Keratinocyte (primary cell): ENCODE measurements around the gene KLRK1. TPM values are rescaled to one million over a fixed set of nuclear protein-coding genes. Genes with fewer than 3 reads are reported as not detected.

Source experiments
- DNase-seq: peaks from one replicate; pipeline ENCODE4 v3.0.0-alpha.2; 2011; ENCODE audit warnings: low read depth, missing footprints, low spot score
- FAIRE-seq: peaks from 2 replicates; lab custom pipeline; 2011; peaks lifted over from hg19 to GRCh38; lab: Jason Lieb, UNC
- H2AFZ ChIP-seq: 2 replicates; pipeline ENCODE4 v1.6.0; 2012; ENCODE audit warnings: low read length, control low read depth, inconsistent platforms; ENCODE audit not compliant: control insufficient read depth
- H3K27ac ChIP-seq: 2 replicates; pipeline ENCODE4 v1.5.1; 2011; ENCODE audit warnings: low read length; ENCODE audit not compliant: control insufficient read depth, insufficient read depth
- H3K27me3 ChIP-seq: 3 replicates; pipeline ENCODE4 v1.6.0; 2011; ENCODE audit warnings: low read length; ENCODE audit not compliant: control insufficient read depth, insufficient read depth; ENCODE audit errors: extremely low read depth
- H3K36me3 ChIP-seq, 2 experiments: 2 replicates in 1 of 2; 3 replicates in 1 of 2; pipeline ENCODE4 v1.5.1; 2011; ENCODE audit warnings: low read length in 2 of 2, mild to moderate bottlenecking in 1 of 2; ENCODE audit not compliant: control insufficient read depth in 2 of 2, insufficient read depth in 2 of 2; ENCODE audit errors: extremely low read depth in 1 of 2
- H3K4me1 ChIP-seq: 3 replicates; pipeline ENCODE4 v1.5.1; 2011; ENCODE audit warnings: low read length; ENCODE audit not compliant: control insufficient read depth, insufficient read depth; ENCODE audit errors: extremely low read depth
- H3K4me2 ChIP-seq: 3 replicates; pipeline ENCODE4 v1.6.0; 2011; ENCODE audit warnings: low read depth, low read length; ENCODE audit not compliant: control insufficient read depth, insufficient read depth; ENCODE audit errors: extremely low read depth
- H3K4me3 ChIP-seq, 3 experiments: fragments of 200-600 bp in 1 of 3; sonication (generic) in 1 of 3; 2 replicates in 2 of 3; 3 replicates in 1 of 3; pipeline ENCODE4 v1.5.1; 2011 to 2016; ENCODE audit warnings: low read length in 3 of 3, mild to moderate bottlenecking in 3 of 3, control low read depth in 2 of 3, inconsistent platforms in 1 of 3, low read depth in 1 of 3, mixed read lengths in 1 of 3, mixed run types in 1 of 3, moderate library complexity in 1 of 3; ENCODE audit not compliant: control insufficient read depth in 2 of 3, insufficient read depth in 2 of 3; ENCODE audit errors: extremely low read depth in 1 of 3
- H3K79me2 ChIP-seq: 2 replicates; pipeline ENCODE4 v1.6.0; 2012; ENCODE audit warnings: low read length; ENCODE audit not compliant: control insufficient read depth, insufficient read depth
- H3K9ac ChIP-seq: 3 replicates; pipeline ENCODE4 v1.6.0; 2011; ENCODE audit warnings: low read length; ENCODE audit not compliant: control insufficient read depth, insufficient read depth; ENCODE audit errors: extremely low read depth
- H3K9me1 ChIP-seq: 3 replicates; pipeline ENCODE4 v1.6.0; 2011; ENCODE audit warnings: low read length; ENCODE audit not compliant: control insufficient read depth, insufficient read depth; ENCODE audit errors: extremely low read depth
- H3K9me3 ChIP-seq: 2 replicates; pipeline ENCODE4 v1.5.1; 2012; ENCODE audit warnings: low read depth, low read length; ENCODE audit not compliant: control insufficient read depth
- H4K20me1 ChIP-seq: 3 replicates; pipeline ENCODE4 v1.6.0; 2011; ENCODE audit warnings: low read length; ENCODE audit not compliant: control insufficient read depth, insufficient read depth; ENCODE audit errors: extremely low read depth
- EZH2 ChIP-seq: IDR thresholded peaks from one replicate; pipeline ENCODE4 v1.6.1; 2012; ENCODE audit warnings: inconsistent platforms, mild to moderate bottlenecking, low read length, moderate library complexity
- dilution Hi-C: fragments of 300-500 bp; cut with MboI; formaldehyde crosslinking; loops from one replicate; pipeline ENCODE4 v1.7.0; 2020; ENCODE audit warnings: low sequenced_read_pairs; ENCODE audit not compliant: extremely low pct_ligation_motif_present
- polyA plus RNA-seq, 5 experiments: library from polyadenylated mRNA; depleted of rRNA in 3 of 5; stranded (reverse) in 3 of 5; stranded (forward) in 1 of 5; unstranded in 1 of 5; fragments of >200 nt; gene quantifications; 1 replicate in 1 of 5; 2 replicates in 3 of 5; 3 replicates in 1 of 5; pipeline versions ENCODE4 v1.2.1 to v1.2.3, GENCODE V29; 2011 to 2012; ENCODE audit warnings: missing spikeins in 2 of 5, low read depth in 1 of 5, low replicate concordance in 1 of 5
- TF ChIP-seq, protein P1 (sequence below), 3 experiments: IDR thresholded peaks in 1 of 3; conservative IDR thresholded peaks in 1 of 3; optimal IDR thresholded peaks in 1 of 3; 2 replicates in 2 of 3; 3 replicates in 1 of 3; pipeline versions ENCODE3 to v1.5.1; 2011; ENCODE audit warnings: low read length in 3 of 3, mild to moderate bottlenecking in 3 of 3, moderate library complexity in 2 of 3, control low read depth in 1 of 3, inconsistent platforms in 1 of 3; ENCODE audit not compliant: insufficient read depth in 2 of 3; ENCODE audit errors: extremely low read depth in 1 of 3

The KLRK1 gene
- polyA plus RNA-seq, 1 donor (not counting 4 experiments of a cell fraction or from before 2014, with no cell fraction given), result not detected

DNA sequence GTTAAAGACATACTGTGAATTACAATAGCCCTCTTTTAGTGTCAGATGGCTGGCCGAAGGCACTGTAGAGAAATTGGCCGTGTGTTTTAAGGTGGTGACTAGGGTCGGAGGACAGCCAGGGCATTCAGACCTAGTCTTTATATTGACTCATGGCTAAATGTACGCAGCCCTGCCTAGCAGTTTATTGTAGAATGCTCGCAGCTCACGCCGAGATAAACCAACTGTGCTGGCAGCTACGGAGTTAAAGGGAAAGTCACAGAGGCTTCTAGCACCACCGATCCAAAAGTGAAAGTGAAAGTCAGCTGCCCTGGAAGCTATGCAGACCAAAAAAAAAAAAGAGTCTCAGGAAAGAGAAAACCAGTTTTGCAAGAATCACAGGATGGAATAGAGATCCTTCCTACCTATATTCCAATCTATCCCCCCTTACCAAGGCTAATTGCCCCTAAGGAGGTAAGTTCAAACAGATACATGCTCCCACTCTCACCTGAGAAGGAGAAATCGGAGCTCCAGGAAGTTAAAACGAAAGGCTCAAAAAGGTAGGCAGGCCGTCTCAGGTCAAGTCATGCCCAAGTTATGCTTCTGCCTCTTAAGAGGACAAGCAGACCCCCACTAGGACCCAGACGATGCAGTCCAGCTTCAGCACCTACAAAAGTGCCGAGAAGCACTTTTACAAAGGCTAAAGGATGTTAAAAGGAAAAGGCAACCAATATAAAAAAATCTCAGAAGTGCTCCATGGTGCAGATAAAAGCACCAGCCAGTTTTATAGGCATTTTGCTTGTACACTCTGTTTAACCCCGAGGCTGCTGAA lies 24.8 kb downstream of the KLRK1 start:
- H3K79me2 ChIP-seq, result peaks cover 28% of the 10 kb centered on the region
- H3K4me3 ChIP-seq, result peak overlapping the region; percentile 67 to 81 (median 80)
- TF ChIP-seq, protein P1, sequence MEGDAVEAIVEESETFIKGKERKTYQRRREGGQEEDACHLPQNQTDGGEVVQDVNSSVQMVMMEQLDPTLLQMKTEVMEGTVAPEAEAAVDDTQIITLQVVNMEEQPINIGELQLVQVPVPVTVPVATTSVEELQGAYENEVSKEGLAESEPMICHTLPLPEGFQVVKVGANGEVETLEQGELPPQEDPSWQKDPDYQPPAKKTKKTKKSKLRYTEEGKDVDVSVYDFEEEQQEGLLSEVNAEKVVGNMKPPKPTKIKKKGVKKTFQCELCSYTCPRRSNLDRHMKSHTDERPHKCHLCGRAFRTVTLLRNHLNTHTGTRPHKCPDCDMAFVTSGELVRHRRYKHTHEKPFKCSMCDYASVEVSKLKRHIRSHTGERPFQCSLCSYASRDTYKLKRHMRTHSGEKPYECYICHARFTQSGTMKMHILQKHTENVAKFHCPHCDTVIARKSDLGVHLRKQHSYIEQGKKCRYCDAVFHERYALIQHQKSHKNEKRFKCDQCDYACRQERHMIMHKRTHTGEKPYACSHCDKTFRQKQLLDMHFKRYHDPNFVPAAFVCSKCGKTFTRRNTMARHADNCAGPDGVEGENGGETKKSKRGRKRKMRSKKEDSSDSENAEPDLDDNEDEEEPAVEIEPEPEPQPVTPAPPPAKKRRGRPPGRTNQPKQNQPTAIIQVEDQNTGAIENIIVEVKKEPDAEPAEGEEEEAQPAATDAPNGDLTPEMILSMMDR (optimal IDR thresholded peaks at IDR 0.05 in 1 of 3, IDR thresholded peaks at IDR 0.05 in 1 of 3, conservative IDR thresholded peaks at IDR 0.05 in 1 of 3; ENCODE audit: extremely low read depth in 1 of 3, insufficient read depth in 2 of 3, low read length in 3 of 3), result no peak
- no peak for TF ChIP-seq EZH2
- peaks cover 0 to 1% of the 10 kb centered on the region in 2 experiments for H3K36me3 ChIP-seq
- dilution Hi-C loops, result no loop called here
- peak overlapping the region; percentile 90 for H3K4me2 ChIP-seq
- H3K9me3 ChIP-seq, result peaks cover 3% of the 10 kb centered on the region
- H3K27me3 ChIP-seq, result no peaks in the 10 kb centered on the region
- peak overlapping the region; percentile 86 for H3K9ac ChIP-seq
- peak; percentile 55 for FAIRE-seq
- no peaks in the 10 kb centered on the region for H4K20me1 ChIP-seq
- H2AFZ ChIP-seq, result peak overlapping the region; percentile 83
- no peaks in the 10 kb centered on the region for H3K9me1 ChIP-seq
- peaks cover 48% of the 10 kb centered on the region for H3K4me1 ChIP-seq
- no peak for DNase-seq
- peak overlapping the region; percentile 91 for H3K27ac ChIP-seq

DNA sequence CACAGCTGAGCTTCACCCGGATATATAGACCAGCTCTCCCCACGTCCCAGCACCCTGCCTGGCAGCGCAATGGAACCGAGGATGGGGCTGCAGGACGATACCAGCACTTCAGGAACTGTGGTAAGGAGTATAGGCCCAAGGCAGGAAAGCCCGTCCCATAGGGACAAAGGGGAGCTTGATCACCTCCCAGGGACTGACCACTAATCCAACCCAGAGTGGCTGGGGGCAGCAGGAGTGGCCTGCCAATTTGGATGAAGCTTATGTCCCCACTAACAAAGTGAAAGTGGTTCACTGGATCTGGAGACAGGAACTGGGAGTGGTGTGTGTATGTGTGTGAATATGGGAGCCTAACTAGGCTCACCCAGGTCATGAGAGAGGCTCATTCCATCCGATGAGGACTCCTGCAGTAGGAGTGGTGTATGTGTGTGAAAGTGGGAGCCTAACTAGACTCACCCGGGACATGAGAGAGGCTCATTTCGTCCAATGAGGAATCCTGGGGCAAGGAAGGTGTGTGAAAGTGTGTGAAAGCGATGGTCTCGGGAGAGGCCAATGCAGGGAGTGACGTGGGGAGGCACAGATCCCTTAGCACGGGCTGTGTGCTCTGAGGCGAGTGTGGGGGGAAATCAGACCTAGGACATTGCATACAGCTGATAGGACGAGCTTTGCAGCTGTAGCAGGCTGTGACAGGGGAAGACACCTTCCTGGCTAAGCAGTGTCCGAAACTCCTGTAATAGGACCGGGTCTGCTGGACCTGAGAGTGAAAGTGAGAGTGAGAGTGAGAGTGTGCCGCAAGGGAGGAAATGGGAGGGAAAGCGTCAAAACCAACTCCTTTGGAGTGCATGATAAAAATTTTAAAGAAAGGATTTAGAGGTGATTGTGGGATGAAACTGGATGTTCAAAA lies 25.7 kb downstream of the KLRK1 start:
- Histone ChIP-seq H3K27me3 (no peaks in the 10 kb centered on the region), H3K9me3 (peaks cover 3% of the 10 kb centered on the region), H3K9ac (peak overlapping the region; percentile 86), H3K36me3 (peaks cover 0 to 1% of the 10 kb centered on the region in 2 experiments), H3K79me2 (peaks cover 25% of the 10 kb centered on the region), H3K4me3 (peak overlapping the region; percentile 67 to 81 (median 80)), H2AFZ (peak overlapping the region; percentile 64), H3K4me1 (peaks cover 44% of the 10 kb centered on the region), H3K4me2 (peak overlapping the region; percentile 90), H4K20me1 (no peaks in the 10 kb centered on the region), H3K27ac (peak overlapping the region; percentile 91), H3K9me1 (no peaks in the 10 kb centered on the region)
- dilution Hi-C loops, result no loop called here
- FAIRE-seq (peak; percentile 51), DNase-seq (no peak)
- no peak for TF ChIP-seq EZH2
- TF ChIP-seq, protein P1 (optimal IDR thresholded peaks at IDR 0.05 in 1 of 3, IDR thresholded peaks at IDR 0.05 in 1 of 3, conservative IDR thresholded peaks at IDR 0.05 in 1 of 3; ENCODE audit: extremely low read depth in 1 of 3, insufficient read depth in 2 of 3, low read length in 3 of 3), result no peak
